GM18520 (cell line): ENCODE data around the gene ELAVL2.
A peak's percentile ranks its signal among the peaks of the same experiment; 100 is the strongest.

ENCODE experiments used
- ATAC-seq: cut with Tn5 transposase; IDR thresholded peaks from one replicate; pipeline ENCODE4 v1.9.1; 2021; ENCODE audit not compliant: unreplicated experiment

Gene ELAVL2

DNA sequence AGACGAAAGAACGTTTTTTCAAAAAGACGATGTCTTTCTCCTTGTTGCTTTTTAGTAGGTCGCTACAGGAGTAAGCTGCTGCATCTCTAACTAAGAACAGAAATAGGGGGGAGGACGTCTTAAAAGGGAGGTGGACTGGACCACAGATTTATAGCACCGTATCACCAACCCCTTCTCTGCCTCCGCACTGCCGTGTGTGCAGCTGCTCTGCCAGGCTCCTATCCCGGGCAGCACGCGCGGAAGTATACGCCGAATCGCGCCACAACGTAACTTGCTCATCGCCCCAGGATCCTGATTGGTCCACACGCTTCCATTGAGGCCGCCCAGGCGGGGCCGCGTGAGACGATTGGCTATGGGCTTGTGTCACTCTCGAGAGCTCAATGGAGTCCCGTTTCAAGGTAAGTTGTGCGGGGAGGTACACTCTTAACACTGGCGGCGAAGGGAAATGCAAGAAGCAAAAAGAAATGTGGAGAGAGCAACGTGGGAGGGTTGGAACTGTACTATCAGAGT is at the start of gene ELAVL2:
TSS of gene ELAVL2 (minus strand) at position 121 of the 510 bp plus-strand sequence. CDS start 64,006 bp downstream, outside the sequence.
- ATAC-seq, result peak; percentile 90

GRCh38 chr9:23858234-23858633 is 32.2 kb upstream of the ELAVL2 start:
- ATAC-seq, result no peak

DNA sequence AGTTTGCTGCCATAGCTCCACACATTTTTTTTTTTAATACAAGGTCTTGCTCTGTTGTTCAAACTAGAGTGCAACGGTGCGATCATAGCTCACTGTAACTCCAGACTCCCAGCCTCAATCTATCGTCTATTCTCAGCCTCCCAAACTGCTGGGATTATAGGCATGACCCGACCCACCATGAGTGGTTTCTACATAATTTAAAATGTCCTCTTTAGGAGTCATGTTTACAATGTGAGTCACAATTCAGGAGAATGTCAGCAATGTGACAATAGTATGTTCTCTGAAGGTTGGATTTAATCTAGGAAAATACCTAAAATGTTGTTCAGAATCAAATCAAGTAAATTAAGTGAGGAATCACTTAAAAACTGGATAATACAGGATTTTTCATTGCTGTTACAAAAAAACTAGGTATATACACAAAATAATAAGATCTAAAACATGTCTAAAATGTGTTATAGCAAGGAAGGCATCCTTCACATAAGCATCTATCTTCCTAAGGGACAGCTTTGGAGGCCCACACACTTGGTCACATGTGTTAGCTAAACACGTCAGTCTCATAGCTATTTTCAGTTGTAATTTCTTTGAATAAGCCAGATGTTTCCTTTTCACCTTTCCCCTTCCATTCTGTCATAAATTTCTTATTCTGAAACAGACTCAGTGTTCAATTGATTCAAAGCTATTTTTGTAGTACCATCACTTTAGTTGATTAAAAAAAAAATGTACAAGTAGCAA is 30.0 kb upstream of the ELAVL2 start:
- ATAC-seq, result no peak

- ATAC-seq, result no peak
Observed at GRCh38 chr9:23850690-23851629, 24.9 kb upstream of the ELAVL2 start.

- no peak for ATAC-seq
Observed at GRCh38 chr9:23850242-23850689, 24.2 kb upstream of the ELAVL2 start.

- no peak for ATAC-seq
Observed at GRCh38 chr9:23849379-23850035, 23.5 kb upstream of the ELAVL2 start.

GRCh38 chr9:23842565-23843129 is 16.6 kb upstream of the ELAVL2 start:
- ATAC-seq, result no peak

DNA sequence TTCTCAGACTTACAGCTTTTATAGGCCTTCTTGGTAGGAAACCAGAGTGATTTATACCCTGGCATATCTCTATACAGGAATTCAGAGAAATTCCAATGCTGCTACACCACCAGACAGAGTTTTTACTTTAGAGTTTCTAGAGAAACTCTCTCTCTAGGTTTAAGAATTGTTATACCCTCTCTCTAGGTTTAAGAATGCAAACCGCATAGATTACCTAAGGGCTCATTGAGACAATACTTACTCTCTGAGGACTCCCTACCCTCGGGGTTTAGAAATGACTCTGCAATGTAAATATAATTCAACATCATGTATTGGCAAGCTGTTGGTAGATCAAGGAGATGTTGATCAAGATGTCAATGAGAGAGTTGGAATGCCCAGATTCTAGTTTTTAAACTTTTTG is 15.3 kb upstream of the ELAVL2 start:
- ATAC-seq, result no peak

DNA sequence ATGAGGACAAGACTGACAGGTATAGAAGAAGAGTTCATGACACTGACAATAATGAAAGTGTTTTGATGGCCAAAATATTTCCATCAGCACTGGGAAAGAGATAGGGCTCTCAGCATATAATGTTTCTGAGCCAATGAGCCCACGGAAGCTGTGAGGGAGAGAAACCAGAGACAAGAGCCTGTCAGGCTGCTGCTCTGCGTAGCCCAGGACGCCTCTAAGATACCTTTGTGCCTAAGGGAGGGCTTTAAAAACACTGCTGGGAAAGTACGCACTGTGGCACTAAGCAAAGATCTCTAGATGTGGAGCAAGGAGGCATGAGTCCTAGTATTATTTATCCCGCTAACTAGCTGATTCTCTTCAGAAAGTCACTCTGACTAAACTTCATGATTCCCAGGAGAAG is 11.0 kb upstream of the ELAVL2 start:
- ATAC-seq, result no peak

DNA sequence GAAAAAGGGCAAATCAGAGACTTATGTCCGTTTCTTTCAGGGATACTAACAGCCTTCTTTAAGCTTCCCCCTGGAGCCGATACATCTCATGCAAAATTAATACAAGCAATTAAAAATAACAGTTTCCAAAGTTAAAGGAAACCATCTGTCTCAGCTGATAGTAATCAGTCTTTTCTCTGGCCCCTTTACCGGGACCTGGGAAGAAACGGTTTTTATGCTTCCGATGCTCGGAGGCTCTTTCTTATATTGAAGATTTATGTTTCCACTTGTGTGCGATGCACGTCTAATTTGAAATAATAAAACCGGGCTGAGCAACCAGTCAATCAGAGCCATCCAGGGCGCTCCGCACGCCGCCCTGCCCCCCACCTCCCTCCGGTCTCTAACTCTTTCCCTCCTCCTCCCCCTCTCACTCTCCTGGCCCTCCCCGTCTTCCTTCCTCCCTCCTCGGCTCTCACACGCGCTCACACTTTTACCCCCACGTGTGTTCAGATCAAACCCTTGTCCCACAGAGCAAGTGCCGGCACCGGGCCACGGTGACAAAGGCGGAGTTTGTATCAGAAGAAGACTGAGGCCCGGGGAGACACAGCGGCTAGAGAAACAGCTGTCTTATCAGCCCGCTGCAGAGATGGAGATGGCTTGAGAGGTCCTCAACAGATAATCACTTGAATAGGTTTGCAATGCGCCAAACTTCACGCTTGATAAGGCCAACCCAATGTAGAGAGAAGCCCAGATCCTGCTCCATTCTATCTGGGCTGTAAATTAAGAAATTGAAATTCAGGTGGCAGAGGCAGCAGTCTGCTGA is 5.1 kb upstream of the ELAVL2 start:
- no peak for ATAC-seq

DNA sequence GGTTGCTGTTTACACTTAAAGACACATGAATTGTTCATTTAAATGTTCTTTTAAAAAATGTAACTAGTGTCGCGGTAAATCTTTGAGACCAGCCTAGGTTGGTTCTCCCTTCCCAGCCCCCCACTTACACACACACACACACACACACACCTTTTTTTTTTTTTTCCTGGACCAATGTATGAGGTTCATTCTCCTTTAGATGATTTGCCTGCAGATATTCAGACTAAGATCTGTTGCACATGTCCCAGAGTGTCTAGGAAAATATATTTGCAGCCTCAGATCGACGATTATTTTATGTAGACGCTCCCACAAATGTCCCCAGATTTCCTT is 4.4 kb upstream of the ELAVL2 start:
- ATAC-seq, result no peak

DNA sequence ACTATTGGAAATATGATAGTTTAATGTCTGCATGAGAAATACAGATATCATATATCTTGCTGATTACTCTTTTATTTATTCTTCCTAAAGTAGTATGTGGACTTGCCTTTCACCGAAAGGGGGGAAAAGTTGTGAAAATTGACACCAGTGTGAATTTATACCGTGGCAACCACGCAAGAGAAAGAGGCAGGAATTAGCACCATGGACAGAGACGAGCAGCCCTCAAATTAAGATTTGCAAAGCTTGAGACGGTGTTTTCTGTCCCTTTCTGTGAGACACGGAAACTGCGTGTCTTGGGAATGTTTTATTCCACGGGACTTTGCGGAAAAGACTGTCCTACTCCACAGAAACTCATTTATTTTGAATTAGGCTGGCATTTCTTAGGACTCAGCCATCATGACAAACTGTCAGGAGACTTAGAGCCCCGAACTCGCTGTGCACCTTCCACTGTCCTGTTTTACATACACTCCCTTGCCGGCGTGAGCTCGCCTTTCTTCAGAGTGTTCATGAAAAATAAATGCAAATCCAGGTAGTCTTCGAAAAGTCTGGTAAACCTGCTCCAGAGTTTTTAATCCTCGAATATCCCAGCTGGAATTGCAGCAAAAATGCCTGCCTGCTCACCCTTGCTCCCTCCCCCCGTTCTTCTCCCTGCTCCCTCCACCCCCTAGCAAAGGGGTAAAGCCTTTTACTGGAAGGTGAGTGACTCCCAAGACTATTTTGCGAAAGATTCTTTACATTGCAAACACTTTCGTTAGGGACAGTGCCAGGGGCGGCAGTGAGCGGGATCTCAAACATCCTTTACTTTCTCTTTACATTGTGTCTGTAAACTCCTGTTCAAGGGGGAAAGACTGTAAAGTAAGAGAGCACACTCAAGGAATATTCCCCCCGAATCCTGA is 3.8 kb upstream of the ELAVL2 start:
- ATAC-seq, result no peak

DNA sequence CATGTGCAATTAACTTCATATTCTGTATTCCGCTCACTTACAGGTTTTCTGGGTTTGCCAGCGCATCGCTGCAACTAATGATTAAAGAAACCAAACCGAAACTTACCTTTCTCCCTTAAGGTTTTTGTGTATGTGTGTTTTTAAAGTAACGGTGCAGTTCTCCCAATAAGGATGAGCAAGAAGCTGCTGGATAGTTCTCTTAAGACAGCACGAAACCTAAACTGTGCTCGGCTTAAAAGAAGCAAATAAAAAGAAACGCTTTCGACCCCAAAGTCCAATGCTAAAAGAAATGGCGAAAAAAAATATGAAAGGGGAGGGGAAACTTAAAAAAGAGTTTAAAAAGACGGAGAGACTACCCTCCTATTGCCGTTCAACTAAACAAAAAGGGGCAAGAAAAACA is 340 bp downstream of the ELAVL2 start:
- ATAC-seq, result no peak

- no peak for ATAC-seq
Observed at GRCh38 chr9:23824830-23825591, 1.0 kb downstream of the ELAVL2 start.

- no peak for ATAC-seq
Observed at GRCh38 chr9:23823986-23824829, 1.8 kb downstream of the ELAVL2 start.

GRCh38 chr9:23823269-23823668 is 2.8 kb downstream of the ELAVL2 start:
- ATAC-seq, result no peak
